Endothelial cell of umbilical vein (primary cell): ENCODE results near the gene SHCBP1L. TPM values are rescaled to one million over a fixed set of nuclear protein-coding genes. Genes with fewer than 3 reads are reported as not detected.

Source experiments
- BruUV-seq: library from RNA; stranded (reverse); fragments of 400-500 nt; replicated peaks from 2 replicates; lab custom pipeline; 2021; lab: Mats Ljungman, UMichigan
- CTCF ChIA-PET: fragments of 300-600, 350-600 bp; sonication (Branson Sonifier 250); formaldehyde crosslinking; loops from one replicate; lab custom pipeline; 2021; ENCODE audit warnings: antibody characterized with exemption, inconsistent platforms; lab: Charles Lee
- POLR2A ChIA-PET: fragments of 300-600, 350-600 bp; sonication (Branson Sonifier 250); formaldehyde crosslinking; loops from one replicate; lab custom pipeline; 2021; ENCODE audit warnings: antibody characterized with exemption, inconsistent platforms; lab: Charles Lee
- DNase-seq: peaks from one replicate; pipeline ENCODE4 v3.0.0-alpha.2; 2011; ENCODE audit warnings: low read depth, low spot score
- FAIRE-seq: peaks from 2 replicates; lab custom pipeline; 2011; peaks lifted over from hg19 to GRCh38; lab: Jason Lieb, UNC
- H2AFZ ChIP-seq: 2 replicates; pipeline ENCODE4 v1.6.0; 2012; ENCODE audit warnings: low read depth, low read length, control low read depth, inconsistent platforms
- H3K27ac ChIP-seq: 2 replicates; pipeline ENCODE4 v1.5.1; 2011; ENCODE audit warnings: low read depth, mild to moderate bottlenecking, control low read depth, low read length, moderate library complexity; ENCODE audit not compliant: insufficient read depth
- H3K27me3 ChIP-seq, 2 experiments: 2 replicates each; pipeline versions ENCODE4 v1.6.0 to v1.6.1; 2011; ENCODE audit warnings: low read length in 2 of 2, mixed read lengths in 1 of 2; ENCODE audit not compliant: control insufficient read depth in 2 of 2, insufficient read depth in 2 of 2
- H3K36me3 ChIP-seq, 2 experiments: 2 replicates in 1 of 2; 3 replicates in 1 of 2; pipeline ENCODE4 v1.5.1; 2011; ENCODE audit warnings: low read length in 2 of 2, mild to moderate bottlenecking in 1 of 2, moderate library complexity in 1 of 2; ENCODE audit not compliant: control insufficient read depth in 2 of 2, insufficient read depth in 2 of 2; ENCODE audit errors: extremely low read depth in 1 of 2
- H3K4me1 ChIP-seq: 3 replicates; pipeline ENCODE4 v1.5.1; 2011; ENCODE audit warnings: mild to moderate bottlenecking, low read length; ENCODE audit not compliant: control insufficient read depth, insufficient read depth; ENCODE audit errors: extremely low read depth
- H3K4me2 ChIP-seq: 2 replicates; pipeline ENCODE4 v1.6.1; 2011; ENCODE audit warnings: low read length, control low read depth, mixed read lengths; ENCODE audit not compliant: insufficient read depth
- H3K4me3 ChIP-seq, 3 experiments: fragments of 200-600 bp in 1 of 3; sonication (generic), shearing (Covaris generic) in 1 of 3; replicated peaks in 1 of 3; 2 replicates each; pipeline ENCODE4 v1.5.1; 2011 to 2016; ENCODE audit warnings: control low read depth in 3 of 3, low read length in 3 of 3, mild to moderate bottlenecking in 2 of 3, inconsistent platforms in 1 of 3, low read depth in 1 of 3, moderate library complexity in 1 of 3; ENCODE audit not compliant: insufficient read depth in 1 of 3
- H3K79me2 ChIP-seq: 2 replicates; pipeline ENCODE4 v1.6.0; 2012; ENCODE audit warnings: low read length, inconsistent platforms; ENCODE audit not compliant: control insufficient read depth, insufficient read depth
- H3K9ac ChIP-seq: replicated peaks from 2 replicates; pipeline ENCODE3; 2011; ENCODE audit warnings: low read length, control low read depth; ENCODE audit not compliant: insufficient read depth; ENCODE audit errors: extremely low read depth
- H3K9me1 ChIP-seq: replicated peaks from 3 replicates; pipeline ENCODE4 v1.6.0; 2011; ENCODE audit warnings: mild to moderate bottlenecking, low read length; ENCODE audit not compliant: control insufficient read depth, insufficient read depth; ENCODE audit errors: extremely low read depth
- H3K9me3 ChIP-seq: replicated peaks from 2 replicates; pipeline ENCODE4 v1.5.1; 2012; ENCODE audit warnings: low read length, inconsistent platforms; ENCODE audit not compliant: control insufficient read depth, insufficient read depth
- H4K20me1 ChIP-seq: replicated peaks from 2 replicates; pipeline ENCODE3; 2011; ENCODE audit warnings: mild to moderate bottlenecking, low read length; ENCODE audit not compliant: control insufficient read depth, insufficient read depth; ENCODE audit errors: extremely low read depth
- CTCF ChIP-seq, 2 donors: IDR thresholded peaks; 1 replicate in 1 of 2; 2 replicates in 1 of 2; pipeline ENCODE4 v1.5.1; 2011; ENCODE audit warnings: low read length in 2 of 2, mild to moderate bottlenecking in 2 of 2, moderate library complexity in 2 of 2, control low read depth in 1 of 2, inconsistent platforms in 1 of 2, low read depth in 1 of 2; ENCODE audit not compliant: insufficient read depth in 1 of 2; ENCODE audit errors: extremely low read depth in 1 of 2
- EZH2 ChIP-seq: IDR thresholded peaks from 2 replicates; pipeline ENCODE4 v1.6.1; 2012; ENCODE audit warnings: borderline replicate concordance, low read depth, mild to moderate bottlenecking, moderate library complexity, low read length, inconsistent platforms; ENCODE audit not compliant: severe bottlenecking
- FOS ChIP-seq: IDR thresholded peaks from 2 replicates; pipeline ENCODE4 v1.6.1; 2011; ENCODE audit warnings: mild to moderate bottlenecking, low read length, moderate library complexity, borderline replicate concordance; ENCODE audit not compliant: insufficient read depth
- GATA2 ChIP-seq: IDR thresholded peaks from 2 replicates; pipeline ENCODE4 v1.7.0; 2011; ENCODE audit warnings: low read depth, mild to moderate bottlenecking, moderate library complexity, mixed read lengths, low read length; ENCODE audit not compliant: insufficient read length, insufficient read depth
- JUN ChIP-seq: IDR thresholded peaks from 2 replicates; pipeline ENCODE4 v1.6.1; 2011; ENCODE audit warnings: borderline replicate concordance, low read depth; ENCODE audit not compliant: insufficient read length, insufficient read depth
- MAX ChIP-seq: IDR thresholded peaks from 2 replicates; pipeline ENCODE4 v1.6.1; 2011; ENCODE audit not compliant: insufficient read depth, insufficient read length
- MYC ChIP-seq: IDR thresholded peaks from one replicate; pipeline ENCODE4 v1.6.1; 2011; ENCODE audit warnings: mild to moderate bottlenecking, low read depth, low read length
- POLR2A ChIP-seq: IDR thresholded peaks from 2 replicates; pipeline ENCODE4 v1.6.1; 2012; ENCODE audit warnings: low read depth, mild to moderate bottlenecking, control low read depth, low read length
- POLR2AphosphoS5 ChIP-seq: IDR thresholded peaks from 2 replicates; pipeline ENCODE4 v1.6.1; 2012; ENCODE audit warnings: low read depth, mild to moderate bottlenecking, control low read depth, low read length, moderate library complexity; ENCODE audit not compliant: insufficient read depth
- dilution Hi-C: fragments of 300-500 bp; cut with MboI; formaldehyde crosslinking; loops from one replicate; pipeline ENCODE4 v1.15.0; 2019; ENCODE audit warnings: low sequenced_read_pairs; ENCODE audit not compliant: extremely low pct_ligation_motif_present
- intact Hi-C: fragments of 100-400 bp; cut with micrococcal nuclease; formaldehyde crosslinking; loops from one replicate; pipeline ENCODE4 v1.10.0; 2022
- polyA plus RNA-seq, 4 experiments: library from polyadenylated mRNA; depleted of rRNA in 3 of 4; stranded (reverse) in 3 of 4; unstranded in 1 of 4; fragments of >200 nt; gene quantifications; 2 replicates each; pipeline versions ENCODE4 v1.2.1 to v1.2.3, GENCODE V29; 2011 to 2012; ENCODE audit warnings: missing spikeins in 1 of 4
- total RNA-seq: library from RNA; stranded (reverse); gene quantifications from 2 replicates; pipeline ENCODE4 v1.2.3, GENCODE V29; 2021

SHCBP1L gene
- total and polyA plus RNA-seq, 2 donors (not counting 3 experiments of a cell fraction or from before 2014, with no cell fraction given): not detected

- ChIA-PET CTCF (no interaction called here), POLR2A (no interaction called here)
- Histone ChIP-seq H3K4me3 (no peak overlapping the region), H3K27me3 (peaks cover 7 to 17% of the 10 kb centered on the region in 2 experiments), H3K4me2 (no peak overlapping the region), H3K27ac (no peak overlapping the region), H3K9me3 (no peaks in the 10 kb centered on the region), H3K4me1 (peaks cover 2% of the 10 kb centered on the region), H2AFZ (no peak overlapping the region), H3K36me3 (no peaks in the 10 kb centered on the region), H4K20me1 (no peaks in the 10 kb centered on the region), H3K9ac (no peak overlapping the region), H3K79me2 (no peaks in the 10 kb centered on the region), H3K9me1 (no peaks in the 10 kb centered on the region)
- no TSS peak for BruUV-seq
- TF ChIP-seq GATA2 (no peak), MYC (no peak), FOS (no peak), JUN (no peak), CTCF (IDR thresholded peaks at IDR 0.05; ENCODE audit: extremely low read depth in 1 of 2, insufficient read depth in 1 of 2, low read depth in 1 of 2, low read length in 2 of 2) (no peak), EZH2 (no peak), MAX (no peak), POLR2AphosphoS5 (no peak), POLR2A (no peak)
- dilution Hi-C loops: no loop called here
- DNase-seq (no peak), FAIRE-seq (no peak)
- intact Hi-C loops: no loop called here
Measured at GRCh38 chr1:182939413-182939812, 13.6 kb downstream of the SHCBP1L start.
